NOMO-1 treated with dmso at 0.1 percent for 144 hours (cell line): Measurements from ENCODE around the gene CHODL.

Source experiments
- DNase-seq: peaks from one replicate; lab custom pipeline; 2025; ENCODE audit not compliant: unreplicated experiment; lab: John Stamatoyannopoulos, UW

CHODL gene

GRCh38 chr21:18285379-18285778 lies 40.7 kb downstream of the CHODL start:
- DNase-seq = no peak

GRCh38 chr21:18289876-18290275 lies 45.2 kb downstream of the CHODL start:
- DNase-seq = no peak

GRCh38 chr21:18294100-18294499 lies 49.5 kb downstream of the CHODL start:
- DNase-seq = no peak

- DNase-seq = no peak
Observed at GRCh38 chr21:18298228-18298627, 53.6 kb downstream of the CHODL start.
